ENCODE data around the gene C11orf21. TPM values are rescaled to one million over a fixed set of nuclear protein-coding genes. Genes with fewer than 3 reads are reported as not detected.
A peak's percentile ranks its signal among the peaks of the same experiment; 100 is the strongest.

Gene C11orf21
- total and polyA plus RNA-seq, 9 of the 15 experiments (the other 6 are each of a cell fraction or from before 2014, with no cell fraction given) = 0.10 to 2.6 (median 2.0) TPM

- H3K36me3 ChIP-seq (ENCODE audit: control insufficient read depth, insufficient read depth, low read length) = no peaks in the 10 kb centered on the region
- 10% methylated on average over 1 of the region's 1 CpG for WGBS (ENCODE audit: insufficient coverage, low coverage, missing lambda C conversion rate)
- no peaks in the 10 kb centered on the region for H3K9me3 ChIP-seq (replicated peaks; ENCODE audit: control insufficient read depth, insufficient read depth, low read depth, low read length)
- ChIA-PET CTCF (ENCODE audit: low intra/inter-chr PET ratio) (interaction anchor here (0.5 kb wide), 1 partner anchor 130 kb away, joined by 3 read pairs; no protein-coding TSS in a partner anchor), POLR2A (no interaction called here)
- H4K20me1 ChIP-seq (replicated peaks; ENCODE audit: control insufficient read depth, insufficient read depth, low read length) = no peaks in the 10 kb centered on the region
- H3K9me1 ChIP-seq (ENCODE audit: control insufficient read depth, insufficient read depth, low read length) = no peaks in the 10 kb centered on the region
- peaks cover 0 to 13% of the 10 kb centered on the region in 2 experiments; a peak in 2 of 5 replicates for H3K27me3 ChIP-seq (ENCODE audit: control insufficient read depth in 2 of 2, insufficient read depth in 2 of 2, low read length in 2 of 2)
- peaks cover 3% of the 10 kb centered on the region; the same call in 2 of the 3 replicates for H3K79me2 ChIP-seq (ENCODE audit: control insufficient read depth, insufficient read depth, low read length)
- in situ Hi-C loops (cut with MboI) = loop anchor here (5.0 kb wide), 1 partner anchor 95 kb away; no protein-coding TSS in a partner anchor
- no TSS peak for BruUV-seq (replicated peaks)
- H3K4me3 ChIP-seq = no peak overlapping the region
- H3K4me2 ChIP-seq (ENCODE audit: insufficient read depth, low read length) = no peak overlapping the region
- FAIRE-seq = no peak
- TF ChIP-seq ZKSCAN8 (CRISPR knock-in tag; IDR thresholded peaks at IDR 0.05) = peak; percentile 77
- TF ChIP-seq, protein P1, sequence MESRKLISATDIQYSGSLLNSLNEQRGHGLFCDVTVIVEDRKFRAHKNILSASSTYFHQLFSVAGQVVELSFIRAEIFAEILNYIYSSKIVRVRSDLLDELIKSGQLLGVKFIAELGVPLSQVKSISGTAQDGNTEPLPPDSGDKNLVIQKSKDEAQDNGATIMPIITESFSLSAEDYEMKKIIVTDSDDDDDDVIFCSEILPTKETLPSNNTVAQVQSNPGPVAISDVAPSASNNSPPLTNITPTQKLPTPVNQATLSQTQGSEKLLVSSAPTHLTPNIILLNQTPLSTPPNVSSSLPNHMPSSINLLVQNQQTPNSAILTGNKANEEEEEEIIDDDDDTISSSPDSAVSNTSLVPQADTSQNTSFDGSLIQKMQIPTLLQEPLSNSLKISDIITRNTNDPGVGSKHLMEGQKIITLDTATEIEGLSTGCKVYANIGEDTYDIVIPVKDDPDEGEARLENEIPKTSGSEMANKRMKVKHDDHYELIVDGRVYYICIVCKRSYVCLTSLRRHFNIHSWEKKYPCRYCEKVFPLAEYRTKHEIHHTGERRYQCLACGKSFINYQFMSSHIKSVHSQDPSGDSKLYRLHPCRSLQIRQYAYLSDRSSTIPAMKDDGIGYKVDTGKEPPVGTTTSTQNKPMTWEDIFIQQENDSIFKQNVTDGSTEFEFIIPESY (CRISPR knock-in tag; IDR thresholded peaks at IDR 0.05) = no peak
- TF ChIP-seq ZNF24 (IDR thresholded peaks at IDR 0.05) = peak; percentile 93
- no peak overlapping the region for H2AFZ ChIP-seq (ENCODE audit: low read depth, low read length)
- H3K9ac ChIP-seq (ENCODE audit: insufficient read depth in 1 of 2, low read depth in 2 of 2, low read length in 2 of 2) = no peak overlapping the region
- intact Hi-C loops (cut with micrococcal nuclease) = no loop called here
- DNase-seq (ENCODE audit: extremely low read depth in 1 of 4, low spot score in 3 of 4) = no peak
- H3K4me1 ChIP-seq (replicated peaks in 1 of 2; ENCODE audit: control insufficient read depth in 2 of 2, insufficient read depth in 2 of 2, low read length in 2 of 2) = peaks cover 30 to 62% of the 10 kb centered on the region in 2 experiments
- no peak overlapping the region for H3K27ac ChIP-seq (ENCODE audit: extremely low read depth, low read depth, low read length)
- no peak for ATAC-seq
Observed at GRCh38 chr11:2297623-2298030, 4.1 kb downstream of the C11orf21 start.

Measured in K562 (cell line).